Esophagus (tissue), 2 donors: ENCODE results near the gene CHRNA9. TPM values are rescaled to one million over a fixed set of nuclear protein-coding genes. Genes with fewer than 3 reads are reported as not detected.

ENCODE experiments used
- H3K27ac ChIP-seq, 2 donors: one replicate each; pipeline ENCODE4 v1.5.1; 2013; ENCODE audit warnings: low read depth in 2 of 2, mild to moderate bottlenecking in 2 of 2, inconsistent platforms in 1 of 2, low read length in 1 of 2, moderate library complexity in 1 of 2
- H3K27me3 ChIP-seq, 2 donors: one replicate each; pipeline ENCODE4 v1.6.1; 2013; ENCODE audit warnings: low read length in 2 of 2, control low read depth in 1 of 2, mild to moderate bottlenecking in 1 of 2; ENCODE audit not compliant: insufficient read depth in 2 of 2, control insufficient read depth in 1 of 2
- H3K36me3 ChIP-seq, 2 donors: one replicate each; pipeline ENCODE4 v1.6.1; 2013; ENCODE audit warnings: low read length in 1 of 2; ENCODE audit not compliant: control insufficient read depth in 2 of 2, insufficient read depth in 2 of 2
- H3K4me1 ChIP-seq, 2 donors: one replicate each; pipeline ENCODE4 v1.6.1; 2013; ENCODE audit warnings: low read length in 1 of 2; ENCODE audit not compliant: control insufficient read depth in 2 of 2, insufficient read depth in 2 of 2
- H3K4me3 ChIP-seq, 2 donors: one replicate each; pipeline ENCODE4 v1.5.1; 2013; ENCODE audit warnings: low read length in 2 of 2, mild to moderate bottlenecking in 2 of 2, low read depth in 1 of 2, moderate library complexity in 1 of 2
- H3K9me3 ChIP-seq, 2 donors: one replicate each; pipeline ENCODE4 v1.6.1; 2013; ENCODE audit warnings: mild to moderate bottlenecking in 2 of 2, low read depth in 1 of 2, low read length in 1 of 2, moderate library complexity in 1 of 2; ENCODE audit not compliant: control insufficient read depth in 2 of 2, insufficient read depth in 1 of 2
- WGBS, 2 donors: extraction: QIAGEN DNeasy Blood & Tissue Kit; methylation state at CpG; one replicate each; pipeline ENCODE4 v1.1.7; 2013; 5-methylcytosine and 5-hydroxymethylcytosine counted together
- polyA plus RNA-seq, 2 donors: library from polyadenylated mRNA; stranded (reverse); fragments of 200-250 nt; gene quantifications; one replicate each; pipeline ENCODE4 v1.2.3, GENCODE V29; 2013
- donor health status: healthy with polysubstance abuse.
- donor health status: Bipolar disorder and iron deficiency.

Gene CHRNA9
- polyA plus RNA-seq, 2 donors: not detected

GRCh38 chr4:40299126-40299525, 36.0 kb upstream of the CHRNA9 start:
- no peaks in the 10 kb centered on the region for H3K27me3 ChIP-seq
- H3K27ac ChIP-seq: no peak overlapping the region
- 94 to 95% methylated on average over 6 of the region's 6 CpGs for WGBS, 2 donors
- H3K4me3 ChIP-seq: no peak overlapping the region
- no peaks in the 10 kb centered on the region for H3K4me1 ChIP-seq
- peaks cover 0 to 9% of the 10 kb centered on the region in 2 donors for H3K9me3 ChIP-seq
- H3K36me3 ChIP-seq: no peaks in the 10 kb centered on the region

DNA sequence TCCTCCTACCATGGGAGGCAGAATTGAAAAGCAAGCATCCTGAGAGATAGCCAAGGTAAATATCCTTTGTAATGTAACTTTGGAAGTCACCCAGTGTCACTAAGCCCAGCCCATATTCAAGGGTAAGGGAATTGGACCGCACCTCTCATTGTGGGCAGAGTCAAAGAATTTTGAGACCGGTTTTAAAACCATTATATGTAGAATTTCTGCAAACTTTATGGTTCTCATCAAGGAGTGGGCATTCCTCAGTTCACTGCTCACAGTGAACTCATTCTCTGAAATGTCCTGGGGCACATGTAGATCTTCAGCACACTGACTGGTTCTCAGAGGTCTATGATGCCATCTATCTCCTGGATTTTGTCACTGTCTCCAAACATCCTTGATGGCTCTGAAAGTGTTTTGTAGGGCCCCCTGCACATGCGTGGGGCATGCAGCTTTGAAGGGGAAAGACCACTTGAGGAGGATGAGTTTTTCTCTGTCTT, 35.3 kb upstream of the CHRNA9 start:
- H3K36me3 ChIP-seq: no peaks in the 10 kb centered on the region
- no peak overlapping the region for H3K4me3 ChIP-seq
- H3K4me1 ChIP-seq: no peaks in the 10 kb centered on the region
- no peak overlapping the region for H3K27ac ChIP-seq
- WGBS, 2 donors: 52 to 69% methylated on average over 3 of the region's 3 CpGs
- H3K27me3 ChIP-seq: no peaks in the 10 kb centered on the region
- peaks cover 0 to 8% of the 10 kb centered on the region in 2 donors for H3K9me3 ChIP-seq

- WGBS, 2 donors: 85 to 91% methylated on average over 9 of the region's 9 CpGs
- Histone ChIP-seq H3K4me1 (no peaks in the 10 kb centered on the region), H3K27ac (no peak overlapping the region), H3K4me3 (no peak overlapping the region), H3K27me3 (no peaks in the 10 kb centered on the region), H3K36me3 (no peaks in the 10 kb centered on the region), H3K9me3 (peaks cover 0 to under 1% of the 10 kb centered on the region in 2 donors)
Observed at GRCh38 chr4:40300371-40301162, 34.6 kb upstream of the CHRNA9 start.

DNA sequence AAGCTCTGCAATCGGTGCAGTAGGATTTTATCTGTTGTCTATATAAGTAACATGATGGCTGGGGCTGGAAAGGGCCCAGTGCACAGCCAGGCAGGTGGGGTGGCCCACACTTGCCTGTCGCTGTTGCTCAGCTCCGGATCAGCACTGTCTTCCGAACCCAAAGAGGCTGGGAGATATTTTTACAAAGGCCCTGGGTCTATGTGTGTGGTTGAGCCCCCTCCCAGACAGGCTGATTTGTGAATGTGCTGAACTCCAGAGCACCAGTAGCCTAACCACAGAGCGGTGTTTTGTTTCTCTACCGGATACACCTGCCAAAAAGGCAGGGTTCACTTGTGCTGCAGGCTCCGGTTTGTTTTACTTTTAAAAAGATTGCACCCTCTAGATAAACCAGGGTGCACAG, 33.5 kb upstream of the CHRNA9 start:
- 63 to 68% methylated on average over 7 of the region's 7 CpGs for WGBS, 2 donors
- Histone ChIP-seq H3K4me3 (no peak overlapping the region), H3K9me3 (no peaks in the 10 kb centered on the region), H3K27me3 (no peaks in the 10 kb centered on the region), H3K27ac (no peak overlapping the region), H3K4me1 (no peaks in the 10 kb centered on the region), H3K36me3 (no peaks in the 10 kb centered on the region)

- no peaks in the 10 kb centered on the region for H3K36me3 ChIP-seq
- H3K27me3 ChIP-seq: no peaks in the 10 kb centered on the region
- 92% methylated on average over 2 of the region's 2 CpGs for WGBS, 2 donors
- H3K4me1 ChIP-seq: no peaks in the 10 kb centered on the region
- H3K27ac ChIP-seq: no peak overlapping the region
- no peak overlapping the region for H3K4me3 ChIP-seq
- no peaks in the 10 kb centered on the region for H3K9me3 ChIP-seq
Observed at GRCh38 chr4:40303751-40304150, 31.4 kb upstream of the CHRNA9 start.

DNA sequence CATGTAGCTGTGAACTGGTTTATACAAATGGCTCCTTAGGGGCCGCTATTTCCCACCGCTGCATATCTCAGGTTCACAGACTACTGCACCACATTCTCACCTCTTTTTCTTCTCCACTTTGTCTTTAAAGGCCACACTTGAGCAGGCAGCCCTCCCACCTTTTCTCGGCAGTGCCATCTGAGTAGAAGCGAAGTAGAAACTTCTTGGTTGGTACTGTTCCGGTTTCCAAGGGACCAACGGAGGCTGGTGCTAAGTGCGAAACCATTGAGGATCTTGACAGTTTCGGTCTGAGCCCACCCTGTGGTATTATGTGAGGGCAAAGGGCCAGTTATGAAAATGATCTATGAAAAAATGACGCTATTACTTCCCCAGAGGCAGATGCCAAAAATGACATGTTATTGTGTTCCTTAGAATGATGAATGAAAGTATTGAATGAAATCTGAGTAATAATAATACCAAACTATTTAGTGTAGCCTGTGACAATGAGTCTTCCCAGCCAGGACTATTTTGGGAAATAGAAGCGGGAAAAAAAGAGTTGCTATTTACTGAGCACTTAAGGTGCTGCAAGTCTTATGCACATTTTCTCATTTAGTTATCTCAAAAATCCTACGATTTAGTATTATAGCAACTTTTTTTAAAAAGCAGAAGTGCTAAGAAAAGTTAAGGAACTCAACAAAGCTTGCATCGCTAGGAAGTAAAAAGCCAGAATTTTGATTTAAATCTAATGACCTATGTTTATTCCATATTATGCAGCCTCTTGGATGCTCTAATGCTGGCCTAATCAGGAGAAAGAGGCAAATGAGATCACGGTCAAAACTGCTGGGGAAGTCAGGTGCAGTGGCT, 29.6 kb upstream of the CHRNA9 start:
- H3K4me1 ChIP-seq: no peaks in the 10 kb centered on the region
- no peaks in the 10 kb centered on the region for H3K36me3 ChIP-seq
- H3K27me3 ChIP-seq: no peaks in the 10 kb centered on the region
- H3K4me3 ChIP-seq: no peak overlapping the region
- H3K27ac ChIP-seq: no peak overlapping the region
- WGBS, 2 donors: 68 to 70% methylated on average over 13 of the region's 13 CpGs
- H3K9me3 ChIP-seq: no peaks in the 10 kb centered on the region

DNA sequence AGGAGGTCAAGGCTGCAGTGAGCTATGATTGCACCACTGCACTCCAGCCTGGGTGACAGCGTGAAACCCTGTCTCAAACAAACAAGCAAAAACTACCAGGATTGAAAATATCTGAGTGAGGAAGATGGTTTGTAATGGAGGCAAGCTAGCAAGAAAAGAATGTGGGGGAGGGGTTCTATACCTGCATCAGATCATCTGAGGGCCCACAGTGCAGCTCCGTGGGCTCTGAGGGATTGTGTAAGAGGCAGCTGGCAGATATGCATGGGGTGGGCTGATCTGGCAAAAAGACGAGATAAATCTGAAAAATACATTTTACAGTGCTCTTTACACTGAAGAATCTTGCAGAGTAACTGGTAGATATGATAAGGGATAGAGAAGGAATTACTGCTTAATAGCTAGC, 28.9 kb upstream of the CHRNA9 start:
- Histone ChIP-seq H3K9me3 (no peaks in the 10 kb centered on the region), H3K4me3 (no peak overlapping the region), H3K36me3 (no peaks in the 10 kb centered on the region), H3K27ac (no peak overlapping the region), H3K4me1 (no peaks in the 10 kb centered on the region), H3K27me3 (no peaks in the 10 kb centered on the region)
- WGBS, 2 donors: 71 to 77% methylated on average over 3 of the region's 3 CpGs

DNA sequence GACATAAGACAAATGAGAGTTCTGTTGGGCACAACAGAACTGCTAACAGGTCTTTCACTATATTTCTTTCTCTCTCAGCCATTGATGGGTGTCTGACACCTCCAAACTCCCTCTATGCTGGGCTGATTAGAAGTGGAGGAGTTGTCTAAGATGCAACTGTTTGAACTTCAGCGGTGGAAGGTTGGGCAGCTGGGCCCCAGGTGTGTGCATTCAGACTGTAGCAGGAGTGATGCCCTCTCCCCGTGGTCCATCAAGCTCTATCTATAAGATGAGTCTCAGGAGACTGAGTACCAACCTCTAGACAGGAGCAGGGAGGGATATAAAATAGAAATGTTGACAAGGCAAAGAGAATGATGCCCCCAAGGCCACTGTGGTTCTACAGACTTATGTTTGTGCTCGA, 28.2 kb upstream of the CHRNA9 start:
- no peaks in the 10 kb centered on the region for H3K27me3 ChIP-seq
- no peaks in the 10 kb centered on the region for H3K36me3 ChIP-seq
- H3K4me1 ChIP-seq: no peaks in the 10 kb centered on the region
- H3K4me3 ChIP-seq: no peak overlapping the region
- no peaks in the 10 kb centered on the region for H3K9me3 ChIP-seq
- 63 to 81% methylated on average over 3 of the region's 3 CpGs for WGBS, 2 donors
- H3K27ac ChIP-seq: peak overlapping the region in 1 of 2 donors; percentile 44

GRCh38 chr4:40307627-40308497, 27.3 kb upstream of the CHRNA9 start:
- no peak overlapping the region for H3K4me3 ChIP-seq
- H3K27ac ChIP-seq: peak overlapping the region in 1 of 2 donors; percentile 5
- no peaks in the 10 kb centered on the region for H3K9me3 ChIP-seq
- H3K4me1 ChIP-seq: no peaks in the 10 kb centered on the region
- WGBS, 2 donors: 66 to 70% methylated on average over 15 of the region's 15 CpGs
- H3K27me3 ChIP-seq: no peaks in the 10 kb centered on the region
- H3K36me3 ChIP-seq: no peaks in the 10 kb centered on the region
